ENCODE data around the gene FBXL7.

FBXL7 gene

GRCh38 chr5:15966066-15966640, 466.2 kb downstream of the FBXL7 start:
- no peak for DNase-seq

GRCh38 chr5:15966651-15967050, 466.7 kb downstream of the FBXL7 start:
- no peak for DNase-seq

DNA sequence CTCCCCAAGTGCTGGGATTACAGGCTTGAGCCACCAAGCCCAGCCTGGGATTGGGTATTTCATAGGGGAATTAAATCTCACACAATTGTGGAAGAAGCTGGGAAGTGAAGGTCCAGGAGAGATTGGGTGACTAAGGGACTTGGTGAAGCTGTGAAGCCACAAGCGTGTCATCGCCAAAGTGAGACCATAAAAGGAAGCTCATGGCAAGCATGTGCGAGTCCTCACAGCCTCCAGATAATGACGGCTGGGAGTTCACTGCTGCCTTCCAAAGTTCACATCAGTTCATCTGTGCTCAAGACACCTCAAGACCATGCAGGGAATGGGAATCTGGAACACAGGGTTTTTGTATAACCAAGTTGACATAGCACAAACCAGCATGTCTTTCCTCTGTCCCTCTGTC, 469.0 kb downstream of the FBXL7 start:
- no peak for DNase-seq

DNA sequence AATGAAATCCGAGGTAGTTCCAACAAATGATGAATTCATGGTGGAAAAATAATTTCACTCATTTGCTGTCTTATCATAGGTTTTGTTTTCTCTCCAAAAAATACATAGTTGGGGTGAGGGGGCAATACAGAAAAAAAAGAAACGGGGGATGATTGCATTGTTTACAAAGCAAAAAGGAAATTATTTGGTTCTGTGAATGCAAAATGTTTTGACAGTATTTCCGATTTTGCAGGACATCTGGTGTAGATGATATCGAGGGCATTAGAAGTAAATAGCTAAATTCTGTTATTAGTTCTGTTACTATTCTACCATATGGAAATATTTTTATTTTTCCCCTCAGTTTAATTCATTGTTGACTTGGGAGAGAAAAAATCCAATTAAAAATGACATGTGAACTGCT, 477.9 kb downstream of the FBXL7 start:
- DNase-seq, result no peak

- DNase-seq, result no peak
Observed at GRCh38 chr5:15980835-15981234, 480.9 kb downstream of the FBXL7 start.

- DNase-seq, result no peak
Observed at GRCh38 chr5:15983392-15983791, 483.4 kb downstream of the FBXL7 start.

Measured in NCI-H146 (cell line).